IPS-15b (cell line): ENCODE results near the gene ANO2.

Source experiments
- H3K27me3 ChIP-seq: one replicate; pipeline ENCODE4 v1.6.1; 2013; ENCODE audit warnings: low read length; ENCODE audit not compliant: control insufficient read depth, insufficient read depth
- H3K36me3 ChIP-seq: one replicate; pipeline ENCODE4 v1.6.1; 2013; ENCODE audit warnings: low read length; ENCODE audit not compliant: control insufficient read depth, insufficient read depth
- H3K4me1 ChIP-seq: one replicate; pipeline ENCODE4 v1.6.1; 2013; ENCODE audit warnings: mild to moderate bottlenecking, low read length; ENCODE audit not compliant: control insufficient read depth, insufficient read depth
- H3K4me3 ChIP-seq: one replicate; pipeline ENCODE4 v1.5.1; 2013; ENCODE audit warnings: low read depth, low read length
- H3K9ac ChIP-seq: one replicate; pipeline ENCODE4 v1.6.1; 2013; ENCODE audit warnings: low read depth, mild to moderate bottlenecking, low read length
- H3K9me3 ChIP-seq: one replicate; pipeline ENCODE4 v1.6.1; 2013; ENCODE audit warnings: mild to moderate bottlenecking, low read length; ENCODE audit not compliant: control insufficient read depth, insufficient read depth

Gene ANO2

GRCh38 chr12:5518584-5519365 is 426.3 kb downstream of the ANO2 start:
- Histone ChIP-seq H3K9me3 (no peaks in the 10 kb centered on the region), H3K27me3 (peaks cover 2% of the 10 kb centered on the region), H3K36me3 (no peaks in the 10 kb centered on the region), H3K4me1 (peaks cover 5% of the 10 kb centered on the region), H3K9ac (no peak overlapping the region), H3K4me3 (no peak overlapping the region)

GRCh38 chr12:5516371-5517241 is 428.5 kb downstream of the ANO2 start:
- peaks cover 2% of the 10 kb centered on the region for H3K27me3 ChIP-seq

GRCh38 chr12:5515458-5515857 is 429.6 kb downstream of the ANO2 start:
- H3K4me1 ChIP-seq: peaks cover 5% of the 10 kb centered on the region
- H3K9ac ChIP-seq: no peak overlapping the region
- peaks cover 3% of the 10 kb centered on the region for H3K27me3 ChIP-seq
- no peaks in the 10 kb centered on the region for H3K9me3 ChIP-seq
- no peaks in the 10 kb centered on the region for H3K36me3 ChIP-seq
- no peak overlapping the region for H3K4me3 ChIP-seq

More at GRCh38 chr12:5516371-5517241, 428.5 kb downstream of the ANO2 start:
- Histone ChIP-seq H3K9me3 (no peaks in the 10 kb centered on the region), H3K9ac (no peak overlapping the region), H3K4me1 (peaks cover 5% of the 10 kb centered on the region), H3K4me3 (no peak overlapping the region), H3K36me3 (no peaks in the 10 kb centered on the region)

DNA sequence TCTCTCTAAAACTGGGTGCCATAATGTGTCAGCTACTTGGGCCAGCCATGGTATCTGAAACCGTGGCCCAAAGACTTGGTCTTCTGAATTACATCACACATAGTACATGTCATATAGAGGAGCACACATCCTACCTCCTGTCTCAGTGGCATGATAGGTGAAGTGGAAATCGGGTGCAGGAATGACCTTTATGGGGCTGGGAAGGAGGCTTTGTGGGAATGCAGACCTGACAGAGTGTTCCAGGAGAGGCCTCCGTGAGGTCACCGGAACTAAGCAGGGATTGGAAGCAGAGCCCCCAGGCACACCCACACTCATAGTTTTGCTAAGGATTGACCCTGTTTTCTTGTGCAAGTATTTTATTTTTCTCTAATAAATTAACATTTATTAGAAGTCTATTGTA is 430.5 kb downstream of the ANO2 start:
- Histone ChIP-seq H3K4me3 (no peak overlapping the region), H3K9me3 (no peaks in the 10 kb centered on the region), H3K36me3 (no peaks in the 10 kb centered on the region), H3K4me1 (peaks cover 5% of the 10 kb centered on the region), H3K27me3 (peaks cover 4% of the 10 kb centered on the region), H3K9ac (no peak overlapping the region)

DNA sequence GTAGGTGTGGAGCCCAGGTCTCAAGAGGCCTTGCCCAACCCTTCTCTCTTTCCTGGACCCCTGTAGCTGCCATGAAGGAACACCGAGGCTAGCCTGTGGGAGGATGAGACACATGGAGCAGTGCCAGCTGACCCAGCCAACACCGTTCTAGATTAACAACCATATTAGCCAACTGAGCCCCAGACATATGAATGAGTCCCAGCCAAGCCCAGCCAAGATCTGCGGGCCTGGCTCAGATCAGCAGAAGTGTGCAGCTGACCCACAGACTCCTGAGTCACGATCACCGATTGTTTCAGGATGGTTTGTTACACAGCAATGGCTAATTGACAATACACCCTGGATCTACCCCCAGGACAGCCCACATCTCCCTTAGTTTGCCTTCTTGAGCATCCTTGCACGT is 431.0 kb downstream of the ANO2 start:
- Histone ChIP-seq H3K4me1 (peaks cover 5% of the 10 kb centered on the region), H3K4me3 (no peak overlapping the region), H3K36me3 (no peaks in the 10 kb centered on the region), H3K9ac (no peak overlapping the region), H3K9me3 (no peaks in the 10 kb centered on the region), H3K27me3 (peaks cover 2% of the 10 kb centered on the region)

DNA sequence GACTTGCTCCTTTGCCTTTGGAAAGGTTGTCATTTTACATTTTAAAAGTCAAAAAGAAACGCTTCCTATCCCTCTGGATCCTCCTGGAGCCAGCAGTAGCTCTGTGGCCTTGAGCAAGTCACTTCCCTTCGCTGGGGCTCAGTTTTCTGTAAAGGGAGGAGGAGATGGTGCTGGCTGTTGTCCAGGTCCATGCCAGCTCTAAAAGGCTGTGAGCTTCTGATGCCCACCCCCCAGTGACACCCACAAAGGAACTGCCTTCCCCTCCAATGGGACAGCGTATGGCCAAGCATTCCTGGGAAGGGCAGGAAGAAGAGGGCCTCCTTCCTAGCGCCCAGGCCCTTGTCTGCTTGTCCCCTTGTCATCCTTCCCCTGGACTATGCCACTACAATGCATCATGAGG is 431.7 kb downstream of the ANO2 start:
- Histone ChIP-seq H3K9ac (no peak overlapping the region), H3K27me3 (peaks cover 2% of the 10 kb centered on the region), H3K36me3 (no peaks in the 10 kb centered on the region), H3K4me3 (no peak overlapping the region), H3K9me3 (no peaks in the 10 kb centered on the region), H3K4me1 (peaks cover 4% of the 10 kb centered on the region)
